GM18502 (cell line): ENCODE data around the gene TNS3.
A peak's percentile ranks its signal among the peaks of the same experiment; 100 is the strongest.

ENCODE experiments used
- ATAC-seq: cut with Tn5 transposase; IDR thresholded peaks from one replicate; pipeline ENCODE4 v1.9.1; 2021; ENCODE audit warnings: mild to moderate bottlenecking; ENCODE audit not compliant: unreplicated experiment, poor library complexity

Gene TNS3

GRCh38 chr7:47300472-47301104 is 281.3 kb downstream of the TNS3 start:
- no peak for ATAC-seq

- no peak for ATAC-seq
These were observed 282.4 kb downstream of the TNS3 start for GRCh38 chr7:47299496-47299895.

DNA sequence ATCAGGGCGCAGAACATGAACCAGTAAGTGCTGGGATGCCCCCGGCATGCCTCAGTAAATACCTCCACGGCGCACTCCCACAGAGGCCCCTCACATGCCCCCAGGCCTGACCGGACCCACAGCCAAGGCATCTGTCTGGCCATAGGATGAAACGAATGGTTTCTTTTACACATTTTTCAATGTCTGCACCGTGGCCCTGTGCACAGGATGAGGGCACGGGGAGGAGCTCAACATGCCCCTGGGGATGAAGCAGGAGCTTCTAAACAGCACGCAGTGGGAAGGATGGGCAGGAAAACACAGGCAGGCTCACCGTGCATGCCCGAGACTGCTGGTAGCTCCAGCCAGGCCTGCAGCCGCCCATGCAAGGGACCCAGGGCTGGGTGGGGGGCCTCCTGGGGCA is 283.3 kb downstream of the TNS3 start:
- ATAC-seq: no peak

GRCh38 chr7:47297120-47297519 is 284.8 kb downstream of the TNS3 start:
- ATAC-seq: no peak

DNA sequence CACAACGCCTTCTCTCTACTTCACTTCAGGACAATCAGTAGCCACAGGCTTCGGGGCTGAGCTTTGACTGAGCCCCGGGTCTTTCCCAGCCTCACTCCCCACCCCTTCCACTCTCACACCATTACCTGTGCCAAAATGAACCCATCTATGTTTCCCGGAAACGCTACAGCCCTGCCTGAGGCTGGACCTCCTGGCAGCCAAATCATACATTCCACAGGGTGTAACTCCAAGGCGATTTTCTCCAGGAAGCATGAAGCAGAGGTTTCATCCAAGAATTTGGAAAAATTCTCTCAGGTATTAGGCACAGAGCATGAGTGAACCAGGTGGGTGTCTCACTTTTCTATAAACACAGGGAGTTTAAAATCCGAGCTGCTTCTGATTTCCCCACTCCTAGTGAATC is 286.3 kb downstream of the TNS3 start:
- no peak for ATAC-seq

DNA sequence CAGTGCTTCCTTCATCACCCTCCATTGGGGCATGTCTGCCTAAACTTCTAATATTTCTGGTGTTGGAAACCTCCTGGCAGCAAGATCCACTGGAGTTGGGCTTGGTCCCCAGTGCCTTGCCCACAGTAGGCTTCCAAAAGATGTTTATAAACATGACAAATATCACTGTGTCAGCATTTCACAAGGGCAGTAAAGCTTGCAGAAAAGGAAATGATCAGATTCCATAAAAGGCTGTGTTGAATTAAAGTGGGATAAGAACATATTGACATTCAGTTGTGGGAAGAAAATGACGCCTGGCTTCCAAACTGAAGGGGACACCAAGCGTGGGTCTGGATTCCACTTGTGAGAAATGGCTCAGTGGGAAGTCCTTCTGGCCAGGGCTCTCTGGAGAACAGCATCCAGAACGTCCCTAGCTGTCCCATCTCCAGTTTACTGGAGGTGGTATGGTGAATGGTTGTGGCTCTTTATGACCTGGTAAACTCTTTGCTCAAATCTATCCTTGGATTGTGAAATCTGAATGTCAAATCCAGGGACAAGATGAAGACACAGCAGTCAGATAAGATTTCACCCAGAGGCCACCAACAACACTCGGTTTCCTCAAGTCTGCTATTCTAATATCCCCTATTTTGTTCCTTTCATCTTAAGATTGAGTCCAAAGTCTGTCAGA is 287.2 kb downstream of the TNS3 start:
- ATAC-seq: no peak

DNA sequence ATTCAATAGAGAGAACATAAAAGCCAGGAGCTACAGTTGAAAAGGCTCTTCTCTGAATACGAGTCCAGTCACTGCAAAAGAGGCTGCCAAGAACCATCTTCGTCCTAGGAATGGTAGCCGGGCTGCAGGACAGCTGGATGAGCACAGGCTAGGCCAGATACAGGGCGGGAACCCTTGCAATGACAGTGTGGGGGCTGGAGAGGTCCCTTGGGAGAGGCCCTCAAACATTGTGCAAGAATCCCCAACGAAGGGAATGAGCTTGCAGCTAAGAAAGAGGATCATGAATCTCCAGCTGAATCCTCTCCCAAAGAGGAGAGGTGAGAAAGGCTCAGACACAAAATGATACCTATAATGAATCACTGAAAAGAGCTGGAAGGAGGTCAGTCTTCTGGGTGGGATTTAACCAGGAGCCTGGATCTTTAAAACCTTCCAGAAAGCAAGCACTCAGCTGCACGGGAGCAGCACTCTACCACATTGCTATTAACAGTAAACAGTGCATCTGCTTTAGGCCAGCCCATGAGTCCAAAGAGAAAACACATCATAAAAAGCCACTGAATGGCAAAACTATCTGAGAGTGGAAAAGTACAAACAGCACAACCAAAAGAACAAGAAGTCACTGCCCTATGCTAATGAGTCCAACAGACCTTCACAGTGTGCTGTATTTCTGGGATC is 287.9 kb downstream of the TNS3 start:
- ATAC-seq: no peak

GRCh38 chr7:47292832-47293309 is 289.0 kb downstream of the TNS3 start:
- no peak for ATAC-seq

GRCh38 chr7:47291461-47292081 is 290.3 kb downstream of the TNS3 start:
- peak; percentile 99 for ATAC-seq

- ATAC-seq: no peak
These were observed 291.0 kb downstream of the TNS3 start for GRCh38 chr7:47290867-47291266.

DNA sequence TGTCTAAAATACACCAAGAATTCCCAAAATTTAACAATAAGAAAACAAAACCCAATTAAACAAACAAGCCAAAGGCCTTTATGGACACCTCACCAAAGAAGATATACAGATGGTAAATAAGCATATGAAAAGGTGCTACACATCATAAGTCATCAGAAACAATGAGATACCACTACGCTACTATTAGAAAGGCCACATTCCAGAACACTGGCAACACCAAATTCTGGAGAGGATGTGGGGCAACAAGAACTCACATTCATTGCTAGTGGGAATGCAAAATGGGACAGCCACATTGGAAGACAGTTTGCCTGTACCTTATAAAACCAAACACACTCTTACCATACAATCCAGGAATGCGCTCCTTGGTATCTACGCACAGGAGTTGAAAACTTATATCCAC is 291.4 kb downstream of the TNS3 start:
- ATAC-seq: no peak

GRCh38 chr7:47288060-47288459 is 293.9 kb downstream of the TNS3 start:
- no peak for ATAC-seq

- no peak for ATAC-seq
These were observed 295.9 kb downstream of the TNS3 start for GRCh38 chr7:47285860-47286491.

DNA sequence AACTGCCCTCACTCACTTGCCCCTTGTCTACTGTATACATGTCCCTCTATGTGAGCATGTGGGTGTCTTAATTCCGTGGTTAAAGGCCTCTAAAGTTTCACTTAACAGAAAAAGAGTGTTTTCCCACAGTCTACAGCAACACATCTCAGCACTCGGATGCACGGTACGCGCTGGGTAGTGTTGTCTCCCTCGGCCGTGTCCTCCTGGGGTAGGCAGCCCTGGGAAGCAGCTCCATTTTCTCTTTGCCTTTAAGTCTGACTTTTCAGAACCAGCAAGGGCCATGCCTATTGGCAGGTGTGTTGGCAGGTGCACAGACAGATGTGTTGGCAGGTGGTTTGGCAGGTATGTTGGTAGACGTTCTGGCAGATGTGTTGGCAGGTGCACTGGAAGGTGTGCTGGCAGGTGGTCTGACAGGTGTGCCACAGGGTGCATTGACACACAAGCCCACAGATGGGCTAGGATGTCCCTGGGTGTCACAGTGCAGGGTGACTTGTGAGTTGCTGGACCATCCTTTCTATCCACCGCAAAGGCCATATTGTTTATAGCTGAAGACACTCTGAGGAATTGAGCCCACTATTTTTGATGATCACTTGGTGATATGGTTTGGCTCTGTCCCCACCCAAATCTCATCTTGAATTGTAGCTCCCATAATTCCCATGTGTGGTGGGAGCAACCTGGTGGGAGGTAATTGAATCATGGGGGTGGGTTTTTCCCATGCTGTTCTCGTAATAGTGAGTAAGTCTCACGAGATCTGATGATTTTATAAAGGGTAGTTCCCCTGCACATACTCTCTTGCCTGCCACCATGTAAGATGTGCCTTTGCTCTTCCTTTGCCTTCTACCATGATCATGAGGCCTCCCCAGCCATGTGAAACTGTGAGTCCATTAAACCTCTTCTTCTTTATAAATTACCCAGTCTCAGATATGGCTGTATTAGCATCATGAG is 296.9 kb downstream of the TNS3 start:
- ATAC-seq: no peak

GRCh38 chr7:47283497-47284131 is 298.3 kb downstream of the TNS3 start:
- ATAC-seq: no peak

- ATAC-seq: no peak
These were observed 299.0 kb downstream of the TNS3 start for GRCh38 chr7:47282790-47283496.

GRCh38 chr7:47281966-47282643 is 299.8 kb downstream of the TNS3 start:
- no peak for ATAC-seq

DNA sequence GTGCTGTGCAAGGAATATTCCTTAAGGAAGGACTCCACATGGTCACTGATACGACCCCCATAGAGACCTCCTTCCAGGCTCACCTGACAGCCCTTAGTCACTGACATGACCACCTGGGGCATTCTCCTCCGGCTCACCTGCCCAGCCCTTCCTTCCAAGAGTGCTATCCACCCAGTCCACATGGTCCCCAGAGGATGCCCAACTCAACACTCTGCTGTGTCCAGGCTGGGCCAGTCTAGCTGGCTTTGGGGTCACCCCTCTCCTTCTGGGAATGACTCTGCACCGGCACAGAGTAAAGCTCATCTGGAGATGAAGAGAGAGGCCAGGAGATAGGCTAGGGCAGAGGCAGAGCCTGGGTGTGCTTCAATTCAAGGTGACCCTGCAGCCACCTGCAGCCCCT is 300.8 kb downstream of the TNS3 start:
- no peak for ATAC-seq
